NT2/D1 (cell line): Measurements from ENCODE around the gene TAAR8.
A peak's percentile ranks its signal among the peaks of the same experiment; 100 is the strongest.

Experiments used
- DNase-seq: peaks from one replicate; pipeline ENCODE4 v3.0.0-alpha.2; 2011; ENCODE audit warnings: low read depth, low spot score
- H3K27me3 ChIP-seq: 2 replicates; pipeline ENCODE4 v1.6.0; 2011; ENCODE audit warnings: mild to moderate bottlenecking; ENCODE audit not compliant: insufficient read length, insufficient read depth
- H3K36me3 ChIP-seq: 2 replicates; pipeline ENCODE4 v1.6.1; 2011; ENCODE audit warnings: mild to moderate bottlenecking, low read length, mixed read lengths; ENCODE audit not compliant: insufficient read depth, insufficient read length
- H3K4me1 ChIP-seq: 2 replicates; pipeline ENCODE4 v1.5.1; 2011; ENCODE audit not compliant: insufficient read depth, insufficient read length
- H3K4me3 ChIP-seq: 2 replicates; pipeline ENCODE4 v1.5.1; 2011; ENCODE audit warnings: low read depth; ENCODE audit not compliant: insufficient read length
- H3K9ac ChIP-seq: 2 replicates; pipeline ENCODE4 v1.6.0; 2011; ENCODE audit warnings: low read depth; ENCODE audit not compliant: insufficient read length
- H3K9me3 ChIP-seq: 2 replicates; pipeline ENCODE4 v1.5.1; 2011; ENCODE audit warnings: mild to moderate bottlenecking, low read length; ENCODE audit not compliant: insufficient read depth
- SUZ12 ChIP-seq: IDR thresholded peaks from 2 replicates; pipeline ENCODE4 v1.6.1; 2011; ENCODE audit not compliant: insufficient read length, insufficient read depth; ENCODE audit errors: extremely low read depth
- YY1 ChIP-seq: IDR thresholded peaks from 2 replicates; pipeline ENCODE4 v1.6.1; 2011; ENCODE audit not compliant: insufficient read length, insufficient read depth
- ZNF274 ChIP-seq: IDR thresholded peaks from 2 replicates; pipeline ENCODE4 v1.6.1; 2011; ENCODE audit warnings: mild to moderate bottlenecking, low read depth, low read length

Gene TAAR8

DNA sequence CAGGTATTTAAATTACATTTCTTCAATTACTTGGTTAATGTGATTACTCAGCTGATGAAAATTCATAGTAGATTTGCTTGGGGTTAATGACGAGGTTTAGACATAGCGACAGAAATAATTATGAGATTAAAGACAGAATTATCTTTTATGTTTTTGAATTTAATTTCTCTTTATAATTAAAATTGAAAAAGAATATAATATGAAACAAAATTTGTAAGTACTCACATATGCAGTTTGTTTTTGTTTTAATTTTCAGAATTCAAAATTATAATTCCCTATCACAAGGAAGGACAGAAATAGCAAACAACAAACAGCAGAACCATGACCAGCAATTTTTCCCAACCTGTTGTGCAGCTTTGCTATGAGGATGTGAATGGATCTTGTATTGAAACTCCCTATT lies at the start of gene TAAR8:
Gene TAAR8, plus strand, starts transcription at position 301 of the 400 bp plus-strand sequence. Its CDS starts 21 bp downstream, at position 322.
- Histone ChIP-seq H3K36me3 (no peaks in the 10 kb centered on the region), H3K27me3 (no peaks in the 10 kb centered on the region), H3K4me3 (no peak within 1 kb of the TSS), H3K9ac (no peak within 1 kb of the TSS), H3K9me3 (no peaks in the 10 kb centered on the region), H3K4me1 (peaks cover 6% of the 10 kb centered on the region)
- no peak for DNase-seq
- TF ChIP-seq ZNF274 (no peak), YY1 (no peak), SUZ12 (no peak)

GRCh38 chr6:132504757-132505156 lies 47.7 kb upstream of the TAAR8 start:
- no peaks in the 10 kb centered on the region for H3K27me3 ChIP-seq
- no peak overlapping the region for H3K9ac ChIP-seq
- DNase-seq = no peak
- TF ChIP-seq SUZ12 = no peak
- TF ChIP-seq YY1 = no peak
- TF ChIP-seq ZNF274 = no peak
- no peaks in the 10 kb centered on the region for H3K4me1 ChIP-seq
- peaks cover 36% of the 10 kb centered on the region for H3K36me3 ChIP-seq
- H3K9me3 ChIP-seq = no peaks in the 10 kb centered on the region
- no peak overlapping the region for H3K4me3 ChIP-seq

- no peaks in the 10 kb centered on the region for H3K4me1 ChIP-seq
- H3K9me3 ChIP-seq = no peaks in the 10 kb centered on the region
- no peak for DNase-seq
- H3K9ac ChIP-seq = no peak overlapping the region
- H3K36me3 ChIP-seq = peaks cover 33% of the 10 kb centered on the region
- H3K4me3 ChIP-seq = no peak overlapping the region
- H3K27me3 ChIP-seq = no peaks in the 10 kb centered on the region
- TF ChIP-seq YY1 (no peak), ZNF274 (no peak), SUZ12 (no peak)
These were observed 47.3 kb upstream of the TAAR8 start for GRCh38 chr6:132505158-132505557.

- Histone ChIP-seq H3K9me3 (no peaks in the 10 kb centered on the region), H3K27me3 (no peaks in the 10 kb centered on the region), H3K36me3 (peaks cover 27% of the 10 kb centered on the region), H3K4me3 (no peak overlapping the region), H3K4me1 (no peaks in the 10 kb centered on the region), H3K9ac (no peak overlapping the region)
- no peak for TF ChIP-seq YY1
- TF ChIP-seq SUZ12 = no peak
- TF ChIP-seq ZNF274 = no peak
- DNase-seq = no peak
These were observed 46.0 kb upstream of the TAAR8 start for GRCh38 chr6:132506461-132506860.

- Histone ChIP-seq H3K4me3 (no peak overlapping the region), H3K36me3 (peaks cover 21% of the 10 kb centered on the region), H3K9ac (no peak overlapping the region), H3K27me3 (no peaks in the 10 kb centered on the region), H3K9me3 (no peaks in the 10 kb centered on the region), H3K4me1 (no peaks in the 10 kb centered on the region)
- no peak for DNase-seq
- TF ChIP-seq ZNF274 = no peak
- TF ChIP-seq YY1 = no peak
- TF ChIP-seq SUZ12 = no peak
These were observed 45.3 kb upstream of the TAAR8 start for GRCh38 chr6:132506869-132507808.

- Histone ChIP-seq H3K4me1 (no peaks in the 10 kb centered on the region), H3K4me3 (no peak overlapping the region), H3K9me3 (no peaks in the 10 kb centered on the region), H3K36me3 (peaks cover 12% of the 10 kb centered on the region), H3K27me3 (peaks cover 10% of the 10 kb centered on the region), H3K9ac (no peak overlapping the region)
- TF ChIP-seq ZNF274 (no peak), YY1 (no peak), SUZ12 (no peak)
- DNase-seq = no peak
These were observed 41.2 kb upstream of the TAAR8 start for GRCh38 chr6:132511210-132511830.

- Histone ChIP-seq H3K4me1 (no peaks in the 10 kb centered on the region), H3K4me3 (peak overlapping the region; percentile 77), H3K9me3 (no peaks in the 10 kb centered on the region), H3K27me3 (peaks cover 10% of the 10 kb centered on the region), H3K9ac (peak overlapping the region; percentile 21), H3K36me3 (peaks cover 12% of the 10 kb centered on the region)
- TF ChIP-seq ZNF274 (no peak), SUZ12 (no peak), YY1 (no peak)
- no peak for DNase-seq
These were observed 40.6 kb upstream of the TAAR8 start for GRCh38 chr6:132511831-132512220.
